DLD1 (cell line): ENCODE measurements around the gene WNT7B.

Source experiments
- in situ Hi-C: cut with HindIII; loops from 2 replicates; pipeline ENCODE4 v1.10.0; 2017; ENCODE audit warnings: low sequenced_read_pairs

Gene WNT7B

GRCh38 chr22:45880716-45881523, 96.0 kb downstream of the WNT7B start:
- in situ Hi-C loops, result no loop called here

- in situ Hi-C loops, result no loop called here
These were observed 96.8 kb downstream of the WNT7B start for GRCh38 chr22:45880091-45880715.

DNA sequence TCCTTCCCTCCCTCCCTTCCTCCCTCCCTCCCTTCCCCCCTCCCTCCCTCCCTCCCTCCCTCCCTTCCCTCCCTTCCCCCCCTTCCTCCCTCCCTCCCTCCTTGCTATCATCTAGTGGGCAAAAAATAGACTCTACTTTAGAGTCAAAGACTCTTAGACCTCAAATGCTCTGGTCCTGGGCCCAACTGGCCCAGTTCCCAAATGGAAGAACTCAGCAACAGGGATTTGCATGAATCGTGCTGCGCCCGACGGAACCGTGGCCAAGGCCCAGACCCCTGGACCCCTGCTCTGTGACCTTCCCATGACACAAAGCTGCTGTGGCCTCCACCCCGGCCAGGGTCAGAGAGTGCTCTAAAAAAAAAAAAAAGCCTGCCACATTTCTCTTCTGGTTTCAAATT, 97.4 kb downstream of the WNT7B start:
- in situ Hi-C loops, result no loop called here

DNA sequence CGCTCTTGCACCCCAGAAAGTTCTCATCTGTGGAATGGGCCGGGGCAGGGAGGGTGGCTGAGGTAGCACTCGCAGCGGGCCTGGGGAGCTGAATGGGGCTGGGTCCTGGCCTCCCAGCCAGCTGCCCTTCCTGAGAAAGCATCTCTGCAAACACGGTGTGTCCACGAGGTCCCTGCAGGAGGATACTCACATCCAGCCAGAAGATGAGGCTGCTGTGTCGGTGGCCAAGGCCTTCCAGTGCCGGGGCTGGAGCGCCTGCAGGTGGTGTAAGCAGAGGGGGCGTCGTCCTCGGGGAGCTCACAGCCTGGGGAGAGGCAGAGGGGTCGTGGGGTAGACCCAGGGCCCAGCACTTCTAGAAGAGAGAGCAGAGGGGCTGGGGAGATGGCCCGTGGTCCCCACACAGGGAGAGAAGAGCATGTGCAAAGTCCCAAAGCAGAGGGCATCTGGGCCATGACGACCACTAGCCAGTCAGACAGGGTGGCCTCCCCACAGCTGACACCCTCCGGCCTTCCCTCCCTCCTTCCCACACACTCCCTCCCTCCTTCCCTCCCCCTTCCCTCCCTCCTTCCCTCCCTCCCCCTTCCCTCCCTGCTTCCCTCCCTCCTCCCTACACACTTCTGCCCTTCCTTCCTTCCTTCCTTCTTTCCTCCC, 97.9 kb downstream of the WNT7B start:
- in situ Hi-C loops, result no loop called here

GRCh38 chr22:45878051-45878781, 98.7 kb downstream of the WNT7B start:
- in situ Hi-C loops, result no loop called here

DNA sequence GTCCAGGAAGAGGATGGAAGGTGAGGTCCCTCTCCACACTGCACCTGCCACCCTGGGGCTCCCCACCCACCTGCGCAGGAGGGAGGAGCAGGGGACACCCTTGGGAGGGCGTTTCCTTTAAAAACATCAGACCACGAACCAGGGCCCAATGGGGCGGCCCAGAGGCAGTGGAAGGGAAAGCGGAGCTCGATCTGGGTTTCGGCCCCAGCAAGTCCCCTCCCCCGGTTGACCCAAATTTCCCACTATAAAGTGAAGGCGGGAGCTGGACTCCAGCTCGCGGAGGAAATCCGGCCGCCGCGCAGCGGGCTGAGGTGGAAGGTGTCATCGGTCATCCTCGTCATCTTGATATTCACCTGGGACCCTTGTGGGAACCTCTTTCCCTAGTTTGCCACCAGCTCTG, 99.3 kb downstream of the WNT7B start:
- in situ Hi-C loops, result no loop called here

GRCh38 chr22:45877036-45877380, 100.0 kb downstream of the WNT7B start:
- in situ Hi-C loops, result no loop called here

GRCh38 chr22:45876136-45877035, 100.6 kb downstream of the WNT7B start:
- in situ Hi-C loops, result no loop called here

DNA sequence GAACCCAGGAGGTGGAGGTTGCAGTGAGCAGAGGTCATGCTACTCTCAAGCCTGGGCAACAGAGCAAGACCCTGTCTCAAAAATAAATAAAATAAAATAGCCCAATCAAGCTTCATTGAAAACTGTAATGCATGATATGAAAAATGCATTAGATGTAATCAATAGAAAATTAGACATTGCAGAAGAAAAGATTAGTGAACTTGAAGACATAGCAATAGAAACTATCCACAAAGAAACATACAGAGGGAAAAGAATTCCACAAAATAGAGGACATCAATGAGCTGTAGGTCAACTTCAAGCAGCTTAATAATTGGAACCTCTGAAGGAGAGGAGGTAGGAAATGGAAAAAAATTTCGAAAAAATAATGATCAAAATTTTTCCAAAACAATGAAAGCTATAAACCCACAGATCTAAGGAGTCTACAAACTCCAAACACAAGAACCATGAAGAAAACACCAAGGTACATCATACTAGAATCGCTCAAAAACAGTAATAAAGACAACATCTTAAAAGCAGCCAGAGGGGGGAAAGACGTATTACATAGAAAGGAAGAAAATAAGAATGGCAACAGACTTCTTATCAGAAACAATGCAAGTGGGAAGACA, 104.2 kb downstream of the WNT7B start:
- in situ Hi-C loops, result no loop called here

DNA sequence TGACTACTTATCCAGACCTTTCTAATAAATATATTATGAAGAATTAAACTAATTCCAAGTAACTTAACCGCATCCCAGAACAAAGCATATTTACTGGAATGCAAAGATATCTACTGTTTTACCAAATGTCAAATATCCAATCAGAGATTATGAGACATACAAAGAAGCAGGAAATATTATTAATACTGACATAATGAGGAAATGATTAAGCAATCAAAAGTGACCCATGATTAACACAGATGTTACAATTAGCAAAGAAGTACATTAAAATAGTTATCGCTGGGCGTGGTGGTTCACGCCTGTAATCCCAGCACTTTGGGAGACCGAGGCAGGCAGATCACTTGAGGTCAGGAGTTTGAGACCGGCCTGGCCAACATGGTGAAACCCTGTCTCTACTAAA, 105.2 kb downstream of the WNT7B start:
- in situ Hi-C loops, result no loop called here
